Globus pallidus (tissue), 1 donor: ENCODE data around the gene PDE2A.

Experiments used
- DNase-seq: peaks from one replicate; pipeline ENCODE4 v3.0.0-alpha.2; 2015; ENCODE audit warnings: low spot score

PDE2A gene

GRCh38 chr11:72588421-72589410, 85.5 kb downstream of the PDE2A start:
- no peak for DNase-seq

- no peak for DNase-seq
Measured at GRCh38 chr11:72587696-72588095, 86.5 kb downstream of the PDE2A start.

- DNase-seq, result no peak
Measured at GRCh38 chr11:72586321-72587090, 87.7 kb downstream of the PDE2A start.

GRCh38 chr11:72585762-72586311, 88.4 kb downstream of the PDE2A start:
- peak; percentile 45 for DNase-seq

DNA sequence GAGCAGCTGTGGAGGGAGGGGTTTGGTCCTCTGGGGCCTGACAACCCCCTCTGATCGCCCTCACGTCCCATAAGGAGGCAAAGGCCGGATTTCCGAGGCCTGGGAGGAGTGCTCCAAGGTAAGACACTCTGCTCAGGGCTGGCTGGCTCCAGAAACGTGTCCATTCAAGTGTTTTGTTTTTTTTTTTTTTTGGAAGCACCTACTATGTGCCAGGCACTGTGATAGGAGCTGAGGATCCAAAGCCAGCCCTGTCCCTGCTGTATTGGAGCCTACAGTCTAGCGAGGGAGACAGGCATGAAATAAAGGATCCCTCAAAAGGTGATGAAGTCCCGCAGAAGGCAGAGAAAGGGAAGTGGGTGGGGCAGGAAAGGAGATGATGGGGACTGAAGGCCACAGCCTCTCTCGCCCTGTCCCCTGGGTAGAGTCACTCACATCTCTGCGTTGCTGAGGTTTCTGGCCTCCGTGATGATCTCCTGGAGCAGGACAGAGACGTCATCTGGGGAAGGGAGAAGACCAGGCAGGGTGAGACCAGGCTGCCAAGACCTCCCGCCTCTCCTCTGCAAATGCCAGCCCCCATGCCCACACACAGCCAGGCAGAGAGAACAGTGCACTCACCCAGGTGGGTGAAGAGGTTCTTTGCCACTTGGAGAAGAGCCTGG, 89.2 kb downstream of the PDE2A start:
- no peak for DNase-seq

DNA sequence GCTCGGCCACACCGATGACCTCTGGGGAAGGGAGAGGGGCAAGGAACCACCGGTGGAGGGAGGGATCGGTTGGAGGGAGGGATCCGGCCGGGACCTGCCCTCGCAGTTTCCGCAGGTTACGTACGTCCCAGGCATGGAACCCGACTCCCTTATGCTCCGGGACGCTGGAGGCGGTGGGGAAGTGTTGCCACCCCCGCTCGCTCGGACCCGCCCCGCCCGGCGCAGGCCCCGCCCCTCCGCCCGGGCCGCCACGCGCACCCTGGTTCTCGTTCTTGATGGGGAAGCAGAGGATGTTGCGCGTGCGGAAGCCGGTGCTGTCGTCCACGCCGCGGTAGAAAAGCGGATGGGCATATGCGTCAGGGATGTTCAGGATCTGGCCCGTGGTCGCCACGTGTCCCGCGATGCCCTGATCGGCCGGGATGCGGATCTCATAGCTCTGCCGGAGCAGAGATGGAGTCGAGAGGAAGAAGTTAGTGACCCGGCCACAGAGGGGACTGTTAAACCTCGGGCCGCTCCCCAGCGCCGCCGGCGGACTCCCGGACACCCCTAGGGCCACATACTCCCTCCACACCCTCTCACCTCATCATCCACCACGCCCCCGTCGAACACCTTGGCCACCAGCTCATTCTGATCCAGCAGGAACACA, 89.8 kb downstream of the PDE2A start:
- DNase-seq, result peak; percentile 21

DNA sequence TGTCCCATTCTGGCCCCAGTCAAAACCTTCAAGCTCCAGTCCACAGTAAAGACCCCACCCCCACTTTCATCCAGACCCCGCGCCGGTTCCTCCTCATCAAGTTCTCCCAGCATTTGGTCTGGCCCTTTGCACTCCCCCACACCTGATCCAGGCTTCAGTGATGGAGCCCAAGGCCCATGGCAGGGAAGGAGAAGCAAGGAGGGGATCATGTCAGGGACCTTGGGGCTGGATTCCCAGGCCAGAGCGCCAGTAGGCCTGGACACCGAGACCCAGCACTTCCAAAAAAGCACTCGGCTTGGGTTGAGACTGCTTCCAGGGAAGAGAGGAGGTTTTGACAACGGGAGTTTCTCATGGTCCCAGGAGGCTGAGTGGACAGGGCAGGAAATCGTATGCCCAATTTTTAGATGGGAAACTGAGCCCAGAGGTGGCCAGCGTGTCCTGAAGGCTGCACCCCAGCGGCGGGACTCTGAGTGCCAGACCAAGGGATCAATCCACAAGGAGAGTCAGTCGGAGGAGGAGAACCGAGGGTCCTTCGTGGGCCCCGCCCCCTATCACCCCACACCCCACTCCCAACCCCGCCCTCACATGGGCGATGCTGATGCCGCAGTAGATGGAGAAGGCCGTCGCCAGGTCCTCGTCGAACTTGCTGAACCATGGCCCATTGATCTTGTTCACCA, 90.5 kb downstream of the PDE2A start:
- no peak for DNase-seq

DNA sequence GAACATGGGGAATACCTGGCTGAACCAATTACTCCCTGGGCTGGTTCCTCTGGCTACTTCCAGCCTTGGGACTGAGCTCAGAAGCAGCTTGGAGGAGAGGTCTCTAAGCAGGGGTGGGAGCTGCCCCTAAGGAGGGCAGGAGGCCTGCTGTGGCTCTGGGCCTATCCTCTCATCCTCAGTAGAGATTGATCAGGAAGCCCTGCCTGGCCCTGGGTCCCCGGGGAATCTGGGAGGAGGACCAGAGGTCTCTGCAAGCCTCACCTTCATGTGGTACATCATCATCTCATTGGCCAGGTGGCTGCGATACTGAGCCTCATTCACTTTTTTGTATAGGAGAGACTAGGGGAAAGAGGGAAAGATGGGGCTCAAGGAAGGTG, 91.1 kb downstream of the PDE2A start:
- DNase-seq, result no peak

DNA sequence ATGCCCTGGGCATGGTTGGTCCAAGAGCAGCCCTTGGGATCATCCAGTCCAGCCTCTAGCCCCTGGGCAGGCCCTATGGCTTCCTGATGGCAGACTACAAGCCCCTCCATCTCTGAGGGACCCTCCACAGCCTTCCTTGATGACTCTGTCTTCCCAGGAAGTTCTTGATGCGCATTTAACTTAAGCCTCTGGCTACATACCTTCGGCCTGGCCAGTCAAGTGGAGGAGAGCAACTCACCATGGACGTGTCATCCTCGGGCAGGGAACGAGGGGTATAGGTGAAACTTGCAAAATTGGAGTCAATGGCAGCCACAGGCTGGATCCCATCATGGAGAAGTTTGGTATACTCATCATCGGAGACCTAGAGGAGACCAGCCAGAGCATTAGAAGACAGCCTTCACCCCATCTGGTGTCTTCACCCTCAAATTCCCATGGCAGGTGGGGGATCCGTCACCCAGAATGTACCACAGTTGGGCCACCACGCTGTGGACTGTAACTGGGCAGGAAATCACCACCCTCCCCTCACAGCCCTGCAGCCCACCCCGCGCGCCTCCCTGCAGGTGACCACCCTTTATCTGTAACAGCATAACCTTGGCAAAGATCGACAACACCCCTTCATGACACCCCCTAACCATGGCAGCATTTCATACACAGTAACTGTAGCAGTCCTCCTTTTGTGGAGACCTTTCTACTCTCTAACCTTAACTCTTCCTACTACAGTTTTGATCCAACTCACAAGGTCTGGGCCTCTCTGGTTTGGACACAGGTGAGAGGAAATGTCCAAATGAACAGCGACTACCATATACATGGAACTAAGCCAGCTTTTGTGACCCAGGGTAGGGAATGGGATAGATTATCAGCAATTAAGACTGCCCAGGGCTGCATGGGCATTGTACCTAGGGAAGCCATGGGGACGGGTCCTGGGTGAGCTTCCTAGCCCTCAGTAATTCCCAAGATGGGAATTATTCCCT, 91.7 kb downstream of the PDE2A start:
- no peak for DNase-seq

GRCh38 chr11:72581067-72581466, 93.2 kb downstream of the PDE2A start:
- no peak for DNase-seq

DNA sequence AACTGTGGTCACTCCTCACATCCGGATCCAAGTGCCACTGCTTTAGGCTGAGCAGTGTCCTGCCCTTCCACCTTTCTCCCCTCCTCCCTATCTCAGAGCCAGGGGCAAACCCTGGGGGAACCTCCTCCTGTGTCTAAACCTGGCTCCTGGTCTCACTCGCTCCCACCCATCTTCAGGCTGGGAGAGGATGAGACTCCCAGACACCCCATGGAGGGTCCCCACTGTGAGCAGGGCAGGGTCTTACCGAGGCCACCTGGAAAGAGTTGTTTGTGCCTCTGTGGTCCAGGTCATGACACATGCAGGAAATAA, 93.6 kb downstream of the PDE2A start:
- no peak for DNase-seq

GRCh38 chr11:72579816-72580641, 94.2 kb downstream of the PDE2A start:
- no peak for DNase-seq

GRCh38 chr11:72578991-72579815, 95.0 kb downstream of the PDE2A start:
- no peak for DNase-seq

GRCh38 chr11:72578566-72578965, 95.7 kb downstream of the PDE2A start:
- no peak for DNase-seq

- DNase-seq, result no peak
Measured at GRCh38 chr11:72578051-72578450, 96.2 kb downstream of the PDE2A start.

GRCh38 chr11:72577271-72577721, 96.9 kb downstream of the PDE2A start:
- no peak for DNase-seq

DNA sequence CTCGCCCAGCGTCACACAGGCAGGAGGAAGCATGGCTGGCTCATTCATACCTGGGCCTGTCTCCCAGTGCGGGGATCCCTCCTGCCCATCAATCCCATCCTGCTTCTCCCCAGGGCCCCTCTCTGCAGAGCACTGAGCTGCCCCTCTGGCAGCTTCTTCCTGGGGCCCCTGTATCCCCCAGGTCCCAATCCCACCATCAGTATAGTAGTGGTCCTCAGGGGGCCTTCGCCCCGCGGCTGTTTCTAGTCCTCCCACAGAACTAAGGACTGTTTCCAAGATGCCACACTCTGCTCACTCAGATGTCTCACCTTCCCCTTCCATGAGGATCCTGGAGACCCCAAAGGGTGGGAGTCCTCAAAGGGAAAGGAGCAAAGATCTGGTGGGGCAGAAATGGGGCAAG, 97.6 kb downstream of the PDE2A start:
- DNase-seq, result no peak

- DNase-seq, result no peak
Measured at GRCh38 chr11:72576243-72576595, 98.0 kb downstream of the PDE2A start.
